Stimulated activated CD4-positive, alpha-beta T cell treated with anti-CD3 and anti-CD28 coated beads, Interleukin-2, amount 100 ng/mL, for 4 hours (primary cell): ENCODE results near the gene AP3D1.

ENCODE experiments used
- DNase-seq: peaks from one replicate; pipeline ENCODE4 v3.0.0-alpha.2; 2020; ENCODE audit warnings: low read depth

AP3D1 gene

DNA sequence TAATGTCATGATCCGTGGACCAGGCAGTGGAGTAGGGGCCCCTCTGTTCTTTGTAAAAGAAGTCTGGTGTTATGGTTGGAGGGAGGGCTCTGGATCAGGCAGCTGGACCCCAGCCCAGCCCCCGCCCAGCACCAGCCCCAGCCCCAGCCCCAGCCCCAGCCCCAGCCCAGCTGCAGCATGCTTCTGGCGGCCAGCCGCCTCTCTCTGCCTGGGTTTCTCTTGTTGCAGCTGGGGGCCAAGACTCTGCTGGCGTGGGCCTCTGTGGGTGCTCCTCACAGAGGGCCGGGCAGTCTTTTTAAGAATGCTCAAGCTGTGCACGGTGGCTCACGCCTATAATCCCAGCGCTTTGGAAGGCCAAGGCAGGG, 30.2 kb upstream of the AP3D1 start:
- DNase-seq: no peak

- no peak for DNase-seq
Observed at GRCh38 chr19:2180881-2181632, 29.7 kb upstream of the AP3D1 start.

DNA sequence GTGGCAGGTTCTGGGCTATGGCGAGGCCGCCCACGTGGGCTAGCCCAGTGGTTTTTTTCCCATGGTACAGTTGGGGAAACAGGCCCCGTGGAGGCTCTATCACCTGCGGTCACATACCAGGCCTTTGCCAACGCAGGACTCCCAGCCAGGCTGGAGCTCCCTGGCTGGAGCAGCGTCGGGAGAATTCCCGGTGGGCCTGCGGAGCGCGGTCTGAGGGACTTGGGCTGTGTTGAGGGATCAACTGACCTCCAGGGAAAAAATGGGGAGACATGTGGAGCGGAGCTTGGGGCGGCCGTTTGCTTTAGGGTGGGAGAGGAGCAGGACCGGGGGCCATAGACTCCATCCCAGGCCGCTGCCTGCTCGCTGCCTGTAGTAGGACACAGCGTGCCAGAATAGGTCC, 28.7 kb upstream of the AP3D1 start:
- no peak for DNase-seq

DNA sequence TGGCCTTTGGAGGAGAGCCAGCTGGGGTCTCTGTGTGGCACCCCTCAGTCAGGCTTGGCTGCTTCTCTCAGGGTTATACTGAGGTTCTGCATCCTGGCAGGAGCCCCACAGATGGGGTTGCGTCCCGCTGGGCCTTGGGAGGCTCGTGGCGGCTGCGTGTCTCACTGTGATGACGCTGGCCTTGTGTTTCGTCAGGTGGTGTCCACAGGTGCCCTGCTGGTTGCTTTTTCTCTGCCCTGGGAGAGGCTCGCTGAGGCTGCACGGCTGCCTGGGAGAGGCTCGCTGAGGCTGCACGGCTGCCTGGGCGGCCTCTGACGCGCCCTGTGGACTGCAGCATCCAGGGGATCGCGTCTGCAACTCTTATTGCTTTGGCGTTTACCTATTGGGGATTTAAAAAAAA, 27.7 kb upstream of the AP3D1 start:
- DNase-seq: no peak

- DNase-seq: no peak
Observed at GRCh38 chr19:2176337-2176994, 25.1 kb upstream of the AP3D1 start.

DNA sequence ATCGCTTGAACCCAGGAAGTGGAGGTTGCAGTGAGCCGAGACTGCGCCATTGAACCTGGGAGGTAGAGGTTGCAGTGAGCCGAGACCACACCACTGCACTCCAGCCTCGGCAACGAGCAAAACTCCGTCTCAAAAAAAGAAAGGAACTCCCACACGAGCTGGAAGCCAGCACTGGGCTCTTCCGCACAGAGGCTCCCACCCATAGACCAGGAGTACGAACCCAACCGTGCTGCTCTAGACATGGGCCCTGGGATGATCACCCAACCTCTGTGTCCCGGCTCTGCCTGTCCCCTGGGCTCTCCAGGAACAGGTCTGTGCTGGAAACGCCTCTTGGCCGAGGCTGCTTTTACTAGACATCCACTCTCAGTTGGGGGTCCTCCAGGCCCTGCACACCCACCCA, 24.4 kb upstream of the AP3D1 start:
- no peak for DNase-seq

- no peak for DNase-seq
Observed at GRCh38 chr19:2173767-2174577, 22.6 kb upstream of the AP3D1 start.

GRCh38 chr19:2173388-2173766, 22.0 kb upstream of the AP3D1 start:
- no peak for DNase-seq

- peak; percentile 77 for DNase-seq
Observed at GRCh38 chr19:2171349-2172145, 20.2 kb upstream of the AP3D1 start.

DNA sequence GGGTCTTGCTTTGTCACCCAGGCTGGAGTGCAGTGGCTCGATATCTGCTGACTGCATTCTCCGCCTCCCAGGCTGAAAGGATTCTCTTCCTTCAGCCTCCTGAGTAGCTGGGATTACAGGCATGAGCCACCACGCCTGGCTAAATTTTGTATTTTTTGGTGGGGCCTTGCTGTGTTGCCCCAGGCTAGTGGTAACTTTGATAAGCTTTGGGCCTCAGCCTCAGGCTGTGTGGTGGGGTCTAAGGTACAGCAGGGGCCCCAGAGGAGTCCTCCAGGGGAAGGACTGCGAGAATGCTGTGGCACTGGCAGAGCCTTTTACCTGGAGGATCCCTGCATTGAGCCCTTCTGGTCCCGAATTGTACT, 19.6 kb upstream of the AP3D1 start:
- DNase-seq: no peak

- no peak for DNase-seq
Observed at GRCh38 chr19:2170219-2170618, 18.9 kb upstream of the AP3D1 start.

DNA sequence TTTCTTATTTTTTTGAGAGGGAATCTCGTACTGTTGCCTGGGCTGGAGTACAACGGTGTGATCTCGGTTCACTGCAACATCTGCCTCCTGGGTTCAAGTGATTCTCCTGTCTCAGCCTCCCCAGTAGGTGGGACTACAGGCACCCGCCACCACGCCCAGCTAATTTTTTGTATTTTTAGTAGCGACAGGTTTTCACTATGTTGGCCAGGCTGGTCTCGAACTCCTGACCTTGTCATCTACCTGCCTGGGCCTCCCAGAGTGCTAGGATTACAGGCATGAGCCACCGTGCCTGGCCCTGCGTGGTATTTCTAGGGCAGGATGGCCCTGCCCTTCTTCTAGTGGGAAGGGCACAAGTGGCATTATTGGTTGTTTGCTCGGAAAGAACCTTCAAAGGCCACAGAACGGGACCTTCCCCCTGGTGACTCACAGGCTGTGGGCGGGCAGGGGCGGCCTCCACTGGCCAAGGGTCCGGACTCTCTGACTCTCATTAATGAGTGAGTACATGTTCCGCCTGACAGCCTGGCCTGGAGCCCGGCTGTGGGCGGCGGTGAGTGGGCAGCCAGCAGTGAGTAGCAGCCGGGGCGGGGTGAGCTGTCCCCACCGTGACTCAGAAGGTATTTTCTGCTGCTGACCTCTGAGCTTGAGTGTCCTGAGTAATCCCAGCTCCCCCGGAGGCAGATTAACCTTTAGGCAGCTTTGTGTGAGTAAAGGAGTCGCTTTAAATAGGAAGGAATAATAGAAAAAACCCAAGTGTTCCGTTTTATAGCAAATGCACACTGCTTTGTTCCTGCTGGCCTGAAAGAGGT, 17.5 kb upstream of the AP3D1 start:
- peak; percentile 65 for DNase-seq

DNA sequence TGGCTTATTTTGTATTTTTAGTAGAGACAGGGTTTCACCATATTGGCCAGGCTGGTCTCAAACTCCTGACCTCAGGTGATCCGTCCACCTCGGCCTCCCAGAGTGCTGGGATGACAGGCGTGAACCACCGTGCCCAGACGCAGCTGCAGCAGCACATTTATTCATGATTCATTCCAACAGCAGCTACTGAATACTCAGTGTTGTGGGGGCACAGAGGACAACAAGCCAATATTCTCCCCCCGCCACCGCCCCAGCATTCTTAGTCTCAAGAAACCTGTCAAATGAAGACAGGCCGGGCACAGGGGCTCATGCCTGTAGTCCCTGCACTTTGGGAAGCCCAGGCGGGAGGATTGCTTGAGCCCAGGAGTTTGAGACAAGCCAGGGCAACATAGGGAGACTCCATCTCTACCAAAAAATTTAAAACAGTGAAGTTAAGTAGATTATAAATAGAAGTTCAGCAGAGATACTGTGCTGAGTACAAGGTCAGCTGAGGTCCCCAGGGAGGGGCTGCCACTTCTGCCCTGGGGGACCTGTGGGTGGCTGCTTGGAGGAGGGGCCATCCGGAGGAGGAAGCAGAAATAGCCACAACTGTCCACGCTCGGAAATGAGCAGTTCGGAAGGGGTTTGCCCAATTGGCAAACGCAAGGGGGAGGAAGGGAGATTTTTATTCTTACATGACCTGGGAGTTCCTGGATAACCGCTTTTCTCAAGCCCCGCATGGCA, 16.7 kb upstream of the AP3D1 start:
- no peak for DNase-seq

DNA sequence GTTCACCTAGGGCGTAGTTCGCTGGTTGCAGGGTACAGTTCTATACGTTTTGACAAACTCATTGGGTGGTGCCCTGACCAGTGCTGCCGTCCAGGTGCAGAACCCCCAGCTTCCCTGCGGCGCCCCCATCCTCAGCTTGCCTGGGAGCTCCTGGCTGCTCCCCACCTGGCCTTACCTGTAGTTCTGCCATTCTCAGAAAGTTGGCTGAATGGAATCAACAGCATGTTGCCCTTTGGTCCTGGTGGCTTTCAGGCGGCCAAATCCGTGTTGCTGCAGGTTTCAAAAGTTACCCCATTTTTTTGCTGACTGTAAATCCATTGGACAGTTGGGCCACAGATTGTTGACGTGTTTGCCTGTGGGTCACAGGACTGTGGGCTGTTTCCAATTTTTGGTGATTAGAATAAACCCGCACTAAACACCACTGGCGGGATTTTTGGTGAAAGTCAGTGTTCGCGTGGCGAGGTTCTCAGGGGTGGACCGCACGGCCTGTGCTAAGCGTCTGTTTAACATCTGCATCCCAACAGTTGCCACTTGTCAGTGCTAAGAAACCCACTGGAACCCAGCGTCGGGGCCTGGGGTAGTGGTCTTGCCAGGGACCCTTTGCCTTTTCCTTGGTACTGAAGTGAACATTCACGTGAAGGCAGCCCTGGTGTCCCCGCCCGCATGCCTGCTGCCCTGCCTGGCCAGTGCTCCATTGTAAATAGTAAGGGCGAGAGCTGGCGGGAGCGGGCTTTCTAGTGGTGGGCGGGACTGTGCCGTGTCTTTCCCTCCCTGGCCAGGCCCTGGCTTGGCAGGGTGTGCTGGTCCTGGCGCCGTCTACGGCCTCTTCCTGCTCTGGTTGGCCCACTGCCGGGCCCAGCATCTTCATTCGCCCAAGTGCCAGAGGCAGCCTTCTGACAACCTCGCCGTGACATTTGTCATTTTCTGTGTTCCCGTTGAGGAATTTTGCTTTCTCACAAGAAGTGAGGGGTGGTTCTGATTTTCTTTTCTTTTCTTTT, 15.7 kb upstream of the AP3D1 start:
- no peak for DNase-seq

- DNase-seq: no peak
Observed at GRCh38 chr19:2164020-2164998, 12.9 kb upstream of the AP3D1 start.

DNA sequence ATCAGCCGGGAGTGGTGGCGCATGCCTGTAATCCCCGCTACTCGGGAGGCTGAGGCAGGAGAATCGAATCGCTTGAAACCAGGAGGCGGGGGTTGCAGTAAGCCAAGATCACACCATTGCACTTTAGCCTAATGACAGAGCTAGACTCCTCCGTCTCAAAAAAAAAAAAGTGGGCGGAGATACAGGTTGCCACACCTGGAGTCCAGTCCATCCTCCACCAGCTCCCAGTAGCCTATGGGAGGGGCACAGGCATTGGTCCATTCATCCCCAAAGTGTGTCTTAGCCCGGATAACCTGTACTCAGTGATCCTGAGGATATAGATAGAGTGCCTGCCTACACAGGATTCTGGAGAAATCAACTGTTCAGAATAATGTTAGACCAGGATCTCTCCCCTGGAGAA, 9.0 kb upstream of the AP3D1 start:
- no peak for DNase-seq

- no peak for DNase-seq
Observed at GRCh38 chr19:2157452-2157851, 6.1 kb upstream of the AP3D1 start.

- no peak for DNase-seq
Observed at GRCh38 chr19:2154587-2155075, 3.3 kb upstream of the AP3D1 start.
